ENCODE results near the gene SMURF2. TPM values are rescaled to one million over a fixed set of nuclear protein-coding genes. Genes with fewer than 3 reads are reported as not detected.

The SMURF2 gene
- total and polyA plus RNA-seq, 2 experiments from 2014 or later, result 13.2 to 22.2 TPM

DNA sequence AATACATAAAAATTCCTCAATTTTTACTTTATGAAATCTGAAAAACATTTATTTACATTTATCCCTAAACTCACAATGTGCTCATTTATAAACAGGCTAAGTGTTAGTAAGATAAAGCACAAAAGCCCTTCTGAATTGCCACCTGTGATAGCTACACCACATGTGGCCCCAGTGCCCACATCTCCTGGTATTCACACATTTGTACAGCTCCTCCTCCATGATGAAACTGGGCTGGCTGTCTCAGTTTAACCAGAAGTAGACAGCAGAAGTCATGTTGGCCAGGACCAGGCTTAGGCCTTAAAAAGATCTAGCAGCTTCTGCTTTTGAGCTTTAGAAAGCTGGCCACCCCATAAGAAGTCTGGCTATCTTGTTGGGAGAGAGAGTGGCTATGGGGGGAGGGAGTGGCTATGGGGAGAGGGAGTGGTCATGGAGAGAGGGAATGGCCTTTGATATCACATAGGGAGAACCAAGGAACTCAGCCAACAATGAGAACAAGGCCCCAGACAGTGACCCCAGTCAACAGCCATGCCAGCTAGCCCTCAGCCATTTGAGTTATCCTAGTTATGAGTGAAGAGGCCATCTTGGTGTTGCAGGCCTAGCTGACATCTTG is 108.0 kb downstream of the SMURF2 start:
- TF ChIP-seq, protein P1, sequence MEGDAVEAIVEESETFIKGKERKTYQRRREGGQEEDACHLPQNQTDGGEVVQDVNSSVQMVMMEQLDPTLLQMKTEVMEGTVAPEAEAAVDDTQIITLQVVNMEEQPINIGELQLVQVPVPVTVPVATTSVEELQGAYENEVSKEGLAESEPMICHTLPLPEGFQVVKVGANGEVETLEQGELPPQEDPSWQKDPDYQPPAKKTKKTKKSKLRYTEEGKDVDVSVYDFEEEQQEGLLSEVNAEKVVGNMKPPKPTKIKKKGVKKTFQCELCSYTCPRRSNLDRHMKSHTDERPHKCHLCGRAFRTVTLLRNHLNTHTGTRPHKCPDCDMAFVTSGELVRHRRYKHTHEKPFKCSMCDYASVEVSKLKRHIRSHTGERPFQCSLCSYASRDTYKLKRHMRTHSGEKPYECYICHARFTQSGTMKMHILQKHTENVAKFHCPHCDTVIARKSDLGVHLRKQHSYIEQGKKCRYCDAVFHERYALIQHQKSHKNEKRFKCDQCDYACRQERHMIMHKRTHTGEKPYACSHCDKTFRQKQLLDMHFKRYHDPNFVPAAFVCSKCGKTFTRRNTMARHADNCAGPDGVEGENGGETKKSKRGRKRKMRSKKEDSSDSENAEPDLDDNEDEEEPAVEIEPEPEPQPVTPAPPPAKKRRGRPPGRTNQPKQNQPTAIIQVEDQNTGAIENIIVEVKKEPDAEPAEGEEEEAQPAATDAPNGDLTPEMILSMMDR (IDR thresholded peaks at IDR 0.05; ENCODE audit: low read depth, low read length), result no peak
- Histone ChIP-seq H3K4me3 (no peak overlapping the region), H3K4me1 (ENCODE audit: low read depth) (no peaks in the 10 kb centered on the region), H3K36me3 (peaks cover 48% of the 10 kb centered on the region), H3K27me3 (no peaks in the 10 kb centered on the region), H3K27ac (no peak overlapping the region), H3K9me3 (ENCODE audit: low read depth) (no peaks in the 10 kb centered on the region)
- no peak for DNase-seq (ENCODE audit: low read depth in 1 of 2, low spot score in 1 of 2)

DNA sequence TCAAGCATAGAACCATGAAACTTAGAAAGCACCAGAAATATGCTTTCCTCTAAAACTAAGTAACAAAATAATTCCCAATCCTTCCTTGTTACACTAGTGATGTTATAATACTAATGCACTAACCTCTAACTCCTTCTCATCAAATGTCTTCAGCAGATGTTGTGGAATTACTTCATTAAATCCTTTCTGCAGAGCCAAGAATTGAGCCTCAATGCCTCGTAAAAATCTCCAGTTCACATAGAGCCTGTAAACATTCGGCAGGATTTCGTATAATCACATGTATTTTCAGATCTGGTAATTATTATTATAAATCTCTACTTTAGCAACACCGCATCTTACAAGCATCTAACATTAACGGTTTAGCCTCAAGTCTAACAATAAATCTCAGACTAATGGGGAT is 110.6 kb downstream of the SMURF2 start:
- no peak overlapping the region for H3K27ac ChIP-seq
- no peaks in the 10 kb centered on the region for H3K27me3 ChIP-seq
- H3K36me3 ChIP-seq, result peaks cover 45% of the 10 kb centered on the region
- peaks cover 8% of the 10 kb centered on the region for H3K4me1 ChIP-seq (ENCODE audit: low read depth)
- no peak for DNase-seq (ENCODE audit: low read depth in 1 of 2, low spot score in 1 of 2)
- H3K4me3 ChIP-seq, result no peak overlapping the region
- no peaks in the 10 kb centered on the region for H3K9me3 ChIP-seq (ENCODE audit: low read depth)
- TF ChIP-seq, protein P1 (IDR thresholded peaks at IDR 0.05; ENCODE audit: low read depth, low read length), result no peak

DNA sequence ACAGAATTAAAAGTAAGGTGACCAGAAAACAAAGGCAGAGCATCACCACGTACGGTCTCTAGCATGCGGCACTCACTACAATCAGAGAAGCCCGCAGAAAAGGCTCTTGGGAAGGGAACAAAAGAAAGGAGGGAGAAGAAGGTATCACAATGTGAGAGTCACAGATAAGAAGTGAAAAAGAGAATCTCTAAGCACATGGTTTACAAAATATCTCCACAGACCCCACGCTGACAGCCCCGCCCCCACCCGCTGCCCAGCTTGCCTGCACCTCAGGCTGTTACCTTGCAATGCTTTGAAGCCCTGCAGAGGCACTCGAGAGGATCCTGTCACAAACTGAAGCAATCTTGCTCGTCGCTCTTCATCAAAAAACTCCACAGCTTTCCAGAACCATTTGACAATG is 114.8 kb downstream of the SMURF2 start:
- peak overlapping the region; percentile 59 for H3K27ac ChIP-seq
- peaks cover 28% of the 10 kb centered on the region for H3K36me3 ChIP-seq
- peaks cover 8% of the 10 kb centered on the region for H3K4me1 ChIP-seq (ENCODE audit: low read depth)
- TF ChIP-seq, protein P1 (IDR thresholded peaks at IDR 0.05; ENCODE audit: low read depth, low read length), result no peak
- H3K4me3 ChIP-seq, result no peak overlapping the region
- no peaks in the 10 kb centered on the region for H3K27me3 ChIP-seq
- no peaks in the 10 kb centered on the region for H3K9me3 ChIP-seq (ENCODE audit: low read depth)
- DNase-seq (ENCODE audit: low read depth in 1 of 2, low spot score in 1 of 2), result peak in 1 of 2 donors; percentile 37

DNA sequence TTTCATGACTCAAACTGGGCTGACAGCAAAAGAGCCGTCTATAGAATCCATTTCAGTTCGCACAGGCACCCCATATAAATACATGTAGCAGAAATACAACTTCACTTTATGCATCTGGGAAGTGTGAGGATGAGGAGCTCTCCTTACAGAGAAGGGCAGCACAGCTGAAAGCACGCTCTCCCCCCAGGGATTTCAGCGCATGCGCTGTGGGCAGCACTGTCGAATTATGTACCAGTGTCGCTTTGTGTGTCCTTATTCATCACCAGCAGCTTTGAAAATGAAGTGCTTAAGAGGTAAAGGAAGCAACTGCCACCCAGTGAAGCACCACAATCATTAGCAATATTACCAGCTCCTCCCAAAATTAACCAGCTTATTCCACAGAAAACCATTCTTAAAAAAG is 115.4 kb downstream of the SMURF2 start:
- no peak for DNase-seq (ENCODE audit: low read depth in 1 of 2, low spot score in 1 of 2)
- Histone ChIP-seq H3K27ac (peak overlapping the region; percentile 59), H3K4me3 (no peak overlapping the region), H3K4me1 (ENCODE audit: low read depth) (peaks cover 8% of the 10 kb centered on the region), H3K9me3 (ENCODE audit: low read depth) (no peaks in the 10 kb centered on the region), H3K27me3 (no peaks in the 10 kb centered on the region), H3K36me3 (peaks cover 28% of the 10 kb centered on the region)
- TF ChIP-seq, protein P1 (IDR thresholded peaks at IDR 0.05; ENCODE audit: low read depth, low read length), result no peak

DNA sequence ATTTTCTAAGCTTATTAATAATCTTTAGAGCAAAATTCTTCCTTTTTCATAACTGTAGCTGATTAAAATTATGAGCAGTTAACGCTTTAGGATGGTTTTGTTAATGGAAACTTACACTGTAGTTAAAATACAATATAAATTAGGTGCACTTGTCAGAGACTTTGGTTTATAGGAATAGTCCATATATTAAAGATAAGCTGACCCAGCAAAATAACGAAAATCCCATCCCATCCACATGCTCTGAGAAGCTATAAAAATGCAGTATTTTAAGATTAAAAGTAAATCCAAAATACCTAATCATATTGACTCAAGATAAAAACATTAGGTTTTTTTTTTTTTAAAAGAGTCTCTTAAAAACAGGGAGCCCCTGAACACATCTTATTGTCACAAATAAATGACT is 117.4 kb downstream of the SMURF2 start:
- Histone ChIP-seq H3K9me3 (ENCODE audit: low read depth) (no peaks in the 10 kb centered on the region), H3K4me3 (no peak overlapping the region), H3K36me3 (peaks cover 23% of the 10 kb centered on the region), H3K27ac (no peak overlapping the region), H3K4me1 (ENCODE audit: low read depth) (peaks cover 8% of the 10 kb centered on the region), H3K27me3 (no peaks in the 10 kb centered on the region)
- TF ChIP-seq, protein P1 (IDR thresholded peaks at IDR 0.05; ENCODE audit: low read depth, low read length), result no peak
- no peak for DNase-seq (ENCODE audit: low read depth in 1 of 2, low spot score in 1 of 2)
